ENCODE measurements around the gene GPSM1. TPM values are rescaled to one million over a fixed set of nuclear protein-coding genes. Genes with fewer than 3 reads are reported as not detected.

Gene GPSM1
- total and polyA plus RNA-seq, 2 donors (not counting 1 experiment from before 2014, with no cell fraction given) = 2.4 to 6.3 TPM

DNA sequence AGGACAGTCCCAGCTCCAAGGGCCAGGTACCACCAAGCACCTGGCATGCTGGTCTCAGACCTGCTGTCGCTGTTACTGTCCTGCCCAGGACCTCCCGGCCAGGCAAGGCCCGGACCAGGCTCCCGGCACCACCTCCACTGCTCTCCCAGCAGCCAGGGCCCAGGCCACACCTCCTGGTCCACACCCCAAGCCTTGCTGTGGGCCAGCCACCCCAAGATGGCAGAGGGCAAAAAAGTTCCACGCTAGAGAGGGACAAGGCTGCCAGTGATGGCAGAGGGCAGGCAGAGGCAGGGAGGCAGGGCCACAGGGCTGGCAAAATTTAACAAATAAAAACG is 35.1 kb downstream of the GPSM1 start:
- no peak overlapping the region for H3K4me2 ChIP-seq (replicated peaks; ENCODE audit: low read depth, low read length, poor library complexity, severe bottlenecking)
- WGBS (ENCODE audit: insufficient coverage) = 98% methylated on average over 5 of the region's 6 CpGs
- DNase-seq = no peak

More for the DNA sequence above, 35.1 kb downstream of the GPSM1 start:
- Histone ChIP-seq H3K79me2 (ENCODE audit: control insufficient read depth, insufficient read depth, low read length) (no peaks in the 10 kb centered on the region), H3K9ac (ENCODE audit: low read length) (no peak overlapping the region), H3K4me1 (ENCODE audit: control insufficient read depth in 2 of 2, insufficient read depth in 2 of 2, low read length in 2 of 2) (peaks cover 5 to 10% of the 10 kb centered on the region in 2 donors), H3K9me3 (ENCODE audit: control extremely low read depth in 1 of 3, control insufficient read depth in 2 of 3, insufficient read depth in 1 of 3, low read length in 2 of 3) (peaks cover 0 to 10% (median 0%) of the 10 kb centered on the region in 3 donors), H3K27me3 (replicated peaks in 1 of 4; ENCODE audit: control extremely low read depth in 1 of 4, control insufficient read depth in 3 of 4, insufficient read depth in 4 of 4, low read length in 3 of 4) (no peaks in the 10 kb centered on the region), H3K36me3 (replicated peaks in 1 of 2; ENCODE audit: control extremely low read depth in 1 of 2, control insufficient read depth in 1 of 2, extremely low read depth in 1 of 2, insufficient read depth in 2 of 2, low read length in 1 of 2) (peaks cover 0 to 13% of the 10 kb centered on the region in 2 experiments), H4K20me1 (ENCODE audit: control insufficient read depth, insufficient read depth, low read length, poor library complexity, severe bottlenecking) (peaks cover 19% of the 10 kb centered on the region), H3K27ac (ENCODE audit: low read length in 2 of 2) (no peak overlapping the region), H2AFZ (ENCODE audit: insufficient read depth, low read depth, low read length, poor library complexity, severe bottlenecking) (no peak overlapping the region), H3K4me3 (ENCODE audit: control extremely low read depth in 1 of 5, extremely low read depth in 1 of 5, insufficient read depth in 1 of 5, low read depth in 2 of 5, low read length in 4 of 5) (no peak overlapping the region)
- TF ChIP-seq EZH2 (IDR thresholded peaks at IDR 0.05; ENCODE audit: borderline replicate concordance, insufficient read depth, low read depth, low read length, poor library complexity, severe bottlenecking) = no peak
- TF ChIP-seq, protein P1, sequence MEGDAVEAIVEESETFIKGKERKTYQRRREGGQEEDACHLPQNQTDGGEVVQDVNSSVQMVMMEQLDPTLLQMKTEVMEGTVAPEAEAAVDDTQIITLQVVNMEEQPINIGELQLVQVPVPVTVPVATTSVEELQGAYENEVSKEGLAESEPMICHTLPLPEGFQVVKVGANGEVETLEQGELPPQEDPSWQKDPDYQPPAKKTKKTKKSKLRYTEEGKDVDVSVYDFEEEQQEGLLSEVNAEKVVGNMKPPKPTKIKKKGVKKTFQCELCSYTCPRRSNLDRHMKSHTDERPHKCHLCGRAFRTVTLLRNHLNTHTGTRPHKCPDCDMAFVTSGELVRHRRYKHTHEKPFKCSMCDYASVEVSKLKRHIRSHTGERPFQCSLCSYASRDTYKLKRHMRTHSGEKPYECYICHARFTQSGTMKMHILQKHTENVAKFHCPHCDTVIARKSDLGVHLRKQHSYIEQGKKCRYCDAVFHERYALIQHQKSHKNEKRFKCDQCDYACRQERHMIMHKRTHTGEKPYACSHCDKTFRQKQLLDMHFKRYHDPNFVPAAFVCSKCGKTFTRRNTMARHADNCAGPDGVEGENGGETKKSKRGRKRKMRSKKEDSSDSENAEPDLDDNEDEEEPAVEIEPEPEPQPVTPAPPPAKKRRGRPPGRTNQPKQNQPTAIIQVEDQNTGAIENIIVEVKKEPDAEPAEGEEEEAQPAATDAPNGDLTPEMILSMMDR (IDR thresholded peaks at IDR 0.05) = no peak
- intact Hi-C loops (cut with micrococcal nuclease) = loop anchor here (5.0 kb wide), 1 partner anchor 455 kb away; the partner anchor contains the start of gene CAMSAP1
- Mint-ChIP-seq H3K4me3 (peak overlapping the region; percentile 89), H3K27ac (no peak overlapping the region), H3K9me3 (ENCODE audit: insufficient read depth) (no peaks in the 10 kb centered on the region), H3K4me1 (peaks cover 10% of the 10 kb centered on the region), H3K27me3 (no peaks in the 10 kb centered on the region)
- no peak for ATAC-seq (ENCODE audit: low read depth)
- ChIA-PET CTCF (interaction anchor here (0.9 to 2.9 kb wide), 8 partner anchors 34 to 229 kb away, joined by 3 to 21 read pairs (median 6); partner anchors contain the start of gene INPP5E), POLR2A (interaction anchor here (0.6 to 1.3 kb wide), 6 partner anchors 42 to 885 kb away, joined by 3 to 5 read pairs (median 4); partner anchors contain the start of genes ENTR1 and PMPCA)

All from B cell (primary cell).